K562 (cell line): ENCODE results near the gene OR5D16. TPM values are rescaled to one million over a fixed set of nuclear protein-coding genes. Genes with fewer than 3 reads are reported as not detected.

Source experiments
- ATAC-seq: fragments of 200-7000 bp; cut with Tn5 transposase; 3 replicates; pipeline ENCODE4 v1.9.1; 2020; ENCODE audit warnings: moderate library complexity
- BruUV-seq: library from RNA; stranded (reverse); fragments of 400-500 nt; replicated peaks from 2 replicates; lab custom pipeline; 2021; lab: Mats Ljungman, UMichigan
- CTCF ChIA-PET: fragments of 300-600 bp; formaldehyde crosslinking; extraction: SDS; loops from one replicate; lab custom pipeline; 2021; ENCODE audit warnings: low intra/inter-chr PET ratio; lab: Yijun Ruan, JAX
- POLR2A ChIA-PET: fragments of 300-600, 350-650 bp; sonication (Branson Sonifier 250); formaldehyde crosslinking; extraction: SDS; loops from one replicate; lab custom pipeline; 2021; ENCODE audit warnings: antibody characterized with exemption, inconsistent platforms; lab: Yijun Ruan, JAX
- DNase-seq, 4 experiments: peaks; one replicate each; pipeline versions ENCODE4 v3.0.0 to v3.0.0-alpha.2; 2011 to 2018; ENCODE audit warnings: low spot score in 3 of 4, mixed read lengths in 3 of 4; ENCODE audit errors: extremely low read depth in 1 of 4
- FAIRE-seq: peaks from 2 replicates; lab custom pipeline; 2011; peaks lifted over from hg19 to GRCh38; lab: Jason Lieb, UNC
- H2AFZ ChIP-seq: 2 replicates; pipeline ENCODE4 v1.6.0; 2011; ENCODE audit warnings: low read depth, low read length, control low read depth, inconsistent platforms
- H3K27ac ChIP-seq: fragments of 200-600 bp; 3 replicates; pipeline ENCODE4 v1.8.0; 2011; ENCODE audit warnings: low read depth, mild to moderate bottlenecking, control low read depth, inconsistent platforms, low read length, moderate library complexity, mixed read lengths; ENCODE audit errors: extremely low read depth
- H3K27me3 ChIP-seq, 2 experiments: fragments of 300-600 bp in 1 of 2; 2 replicates in 1 of 2; 3 replicates in 1 of 2; pipeline versions ENCODE4 v1.6.0 to v1.8.0; 2011; ENCODE audit warnings: inconsistent platforms in 2 of 2, low read length in 2 of 2, mild to moderate bottlenecking in 1 of 2, mixed read lengths in 1 of 2, moderate library complexity in 1 of 2; ENCODE audit not compliant: control insufficient read depth in 2 of 2, insufficient read depth in 2 of 2
- H3K36me3 ChIP-seq: fragments of 300-600 bp; 3 replicates; pipeline ENCODE4 v1.8.0; 2011; ENCODE audit warnings: mild to moderate bottlenecking, low read length, inconsistent platforms; ENCODE audit not compliant: control insufficient read depth, insufficient read depth
- H3K4me1 ChIP-seq, 2 experiments: fragments of 200-600 bp in 1 of 2; replicated peaks in 1 of 2; 2 replicates in 1 of 2; 3 replicates in 1 of 2; pipeline versions ENCODE4 v1.5.1 to v1.8.0; 2011; ENCODE audit warnings: inconsistent platforms in 2 of 2, low read length in 2 of 2, mild to moderate bottlenecking in 1 of 2, mixed read lengths in 1 of 2, moderate library complexity in 1 of 2; ENCODE audit not compliant: control insufficient read depth in 2 of 2, insufficient read depth in 2 of 2
- H3K4me2 ChIP-seq: 2 replicates; pipeline ENCODE4 v1.6.1; 2011; ENCODE audit warnings: low read length, control low read depth, inconsistent platforms, mixed read lengths; ENCODE audit not compliant: insufficient read depth
- H3K4me3 ChIP-seq: fragments of 200-600 bp; sonication (generic), shearing (Covaris generic); 2 replicates; pipeline ENCODE4 v1.5.1; 2016; ENCODE audit warnings: control low read depth, inconsistent platforms
- H3K79me2 ChIP-seq: fragments of 200-600 bp; 3 replicates; pipeline ENCODE4 v1.8.0; 2011; ENCODE audit warnings: low read length, inconsistent platforms; ENCODE audit not compliant: control insufficient read depth, insufficient read depth
- H3K9ac ChIP-seq, 2 experiments: 2 replicates each; pipeline versions ENCODE4 v1.6.0 to v1.6.1; 2011; ENCODE audit warnings: low read depth in 2 of 2, low read length in 2 of 2, control low read depth in 1 of 2, inconsistent platforms in 1 of 2, mild to moderate bottlenecking in 1 of 2, mixed read lengths in 1 of 2; ENCODE audit not compliant: insufficient read depth in 1 of 2
- H3K9me1 ChIP-seq: one replicate; pipeline ENCODE4 v1.6.0; 2011; ENCODE audit warnings: inconsistent platforms, mild to moderate bottlenecking, low read length, moderate library complexity; ENCODE audit not compliant: control insufficient read depth, insufficient read depth
- H3K9me3 ChIP-seq: replicated peaks from 2 replicates; pipeline ENCODE4 v1.5.1; 2011; ENCODE audit warnings: low read depth, low read length, inconsistent platforms; ENCODE audit not compliant: control insufficient read depth, insufficient read depth
- H4K20me1 ChIP-seq: replicated peaks from 2 replicates; pipeline ENCODE4 v1.6.1; 2011; ENCODE audit warnings: low read length, inconsistent platforms, mixed read lengths; ENCODE audit not compliant: control insufficient read depth, insufficient read depth
- CREB1 ChIP-seq, 2 experiments: sonication (generic) in 1 of 2; formaldehyde crosslinking in 1 of 2; IDR thresholded peaks; 2 replicates each; pipeline versions ENCODE4 v1.6.1 to v1.8.0; 2012 to 2022; ENCODE audit warnings: inconsistent platforms in 1 of 2, mild to moderate bottlenecking in 1 of 2, missing genetic modification reagents in 1 of 2, moderate library complexity in 1 of 2
- ESRRA ChIP-seq: fragments of 450-650 bp; IDR thresholded peaks from 2 replicates; pipeline ENCODE4 v1.6.1; 2014; ENCODE audit warnings: low read depth, mild to moderate bottlenecking, moderate library complexity, borderline replicate concordance
- HDGF ChIP-seq: fragments of 450-650 bp; IDR thresholded peaks from 2 replicates; pipeline ENCODE4 v1.6.1; 2016
- MAZ ChIP-seq, 2 experiments: fragments of 450-650 bp in 1 of 2; sonication (generic) in 1 of 2; formaldehyde crosslinking; IDR thresholded peaks in 1 of 2; conservative IDR thresholded peaks in 1 of 2; 2 replicates each; pipeline versions ENCODE4 v1.4.0 to v1.5.0; 2020; ENCODE audit warnings: mild to moderate bottlenecking in 1 of 2, missing genetic modification reagents in 1 of 2
- MECOM ChIP-seq: fragments of 250-450 bp; sonication (Bioruptor Pico); IDR thresholded peaks from 2 replicates; pipeline ENCODE4 v1.8.0; 2022; ENCODE audit warnings: inconsistent platforms
- MLX ChIP-seq, 2 experiments: fragments of 450-650 bp in 1 of 2; sonication (generic) in 1 of 2; formaldehyde crosslinking; conservative IDR thresholded peaks; 2 replicates each; pipeline versions ENCODE4 v1.4.0 to v1.8.1; 2020 to 2022; ENCODE audit warnings: mild to moderate bottlenecking in 1 of 2, missing genetic modification reagents in 1 of 2
- POU5F1 ChIP-seq: fragments of 150-350 bp; IDR thresholded peaks from 2 replicates; pipeline ENCODE4 v1.6.1; 2014; ENCODE audit warnings: borderline replicate concordance, low read length, low read depth, mild to moderate bottlenecking; ENCODE audit not compliant: partially characterized antibody
- WGBS: fragments of 100-300 bp; shearing (Covaris generic); methylation state at CpG from one replicate; pipeline ENCODE4 v1.1.6; 2016; ENCODE audit warnings: low coverage, mixed read lengths; ENCODE audit not compliant: insufficient coverage; ENCODE audit errors: missing lambda C conversion rate; 5-methylcytosine and 5-hydroxymethylcytosine counted together
- in situ Hi-C: fragments of 300-500 bp; cut with MboI; formaldehyde crosslinking; loops from 4 replicates; pipeline ENCODE4 v1.15.0; 2018; ENCODE audit warnings: inconsistent platforms, mixed read lengths
- intact Hi-C: fragments of 100-400 bp; cut with micrococcal nuclease; formaldehyde crosslinking; loops from 2 replicates; pipeline ENCODE4 v1.14.2; 2022
- polyA plus RNA-seq, 8 experiments: library from polyadenylated mRNA; depleted of rRNA in 4 of 8; stranded (reverse) in 5 of 8; unstranded in 3 of 8; fragments of >200 nt; fragmentation: Nextera tagmentation in 2 of 8; fragmentation: Illumina TruSeq in 1 of 8; extraction: Ambion mirVana in 2 of 8; extraction: Trizol in 1 of 8; gene quantifications; 2 replicates each; pipeline versions ENCODE4 v1.2.1 to v1.2.3, GENCODE V29; 2011 to 2014; ENCODE audit warnings: inconsistent platforms in 1 of 8, missing spikeins in 1 of 8
- total RNA-seq, 7 experiments: library from RNA; depleted of rRNA in 6 of 7; stranded (reverse); fragments of >200 nt in 6 of 7; fragmentation: Illumina TruSeq in 2 of 7; extraction: Trizol in 2 of 7; gene quantifications; 2 replicates each; pipeline versions ENCODE4 v1.2.1 to v1.2.3, GENCODE V29; 2011 to 2021; ENCODE audit warnings: low replicate concordance in 1 of 7
- TF ChIP-seq, protein P1 (sequence below): fragments of 450-650 bp; IDR thresholded peaks from 2 replicates; pipeline ENCODE4 v1.6.1; 2017; ENCODE audit warnings: antibody characterized with exemption, mild to moderate bottlenecking
- TF ChIP-seq, protein P2 (sequence below), 2 experiments: fragments of 450-650 bp; IDR thresholded peaks; 2 replicates each; pipeline ENCODE4 v1.6.1; 2018; ENCODE audit warnings: mild to moderate bottlenecking in 2 of 2, low read depth in 1 of 2; ENCODE audit not compliant: partially characterized antibody in 2 of 2
- TF ChIP-seq, protein P3 (sequence below): IDR thresholded peaks from 2 replicates; pipeline ENCODE4 v1.6.1; 2011; ENCODE audit warnings: borderline replicate concordance, low read depth, mild to moderate bottlenecking, moderate library complexity, low read length; ENCODE audit not compliant: insufficient read depth, poor library complexity, severe bottlenecking

OR5D16 gene
- total and polyA plus RNA-seq, 9 of the 15 experiments (the other 6 are each of a cell fraction or from before 2014, with no cell fraction given) = not detected

GRCh38 chr11:55811067-55811466 lies 27.5 kb upstream of the OR5D16 start, which contains the start of gene OR5L1:
Gene OR5L1, plus strand, starts transcription at chr11:55811367. Its CDS starts 100 bp downstream, at chr11:55811467.
- in situ Hi-C loops = no loop called here
- FAIRE-seq (no peak), DNase-seq (no peak), ATAC-seq (no peak)
- no peaks in the 10 kb centered on the region for H3K79me2 ChIP-seq
- no peak within 1 kb of the TSS for H3K4me2 ChIP-seq
- BruUV-seq = no TSS peak
- no peaks in the 10 kb centered on the region for H3K36me3 ChIP-seq
- ChIA-PET POLR2A (no interaction called here), CTCF (no interaction called here)
- no peaks in the 10 kb centered on the region for H3K9me3 ChIP-seq
- no peaks in the 10 kb centered on the region for H3K27me3 ChIP-seq
- no peak within 1 kb of the TSS for H3K4me3 ChIP-seq
- H2AFZ ChIP-seq = no peak within 1 kb of the TSS
- no peaks in the 10 kb centered on the region for H4K20me1 ChIP-seq
- no peaks in the 10 kb centered on the region for H3K4me1 ChIP-seq
- H3K9ac ChIP-seq = no peak within 1 kb of the TSS
- intact Hi-C loops = no loop called here
- WGBS = 0% methylated on average over 1 of the region's 1 CpG
- H3K27ac ChIP-seq = no peak within 1 kb of the TSS
- no peaks in the 10 kb centered on the region for H3K9me1 ChIP-seq
- no peak for TF ChIP-seq CREB1 (IDR thresholded peaks at IDR 0.05)
- no peak for TF ChIP-seq CREB1 (CRISPR knock-in tag; IDR thresholded peaks at IDR 0.05)
- TF ChIP-seq MECOM = no peak
- TF ChIP-seq, protein P1, sequence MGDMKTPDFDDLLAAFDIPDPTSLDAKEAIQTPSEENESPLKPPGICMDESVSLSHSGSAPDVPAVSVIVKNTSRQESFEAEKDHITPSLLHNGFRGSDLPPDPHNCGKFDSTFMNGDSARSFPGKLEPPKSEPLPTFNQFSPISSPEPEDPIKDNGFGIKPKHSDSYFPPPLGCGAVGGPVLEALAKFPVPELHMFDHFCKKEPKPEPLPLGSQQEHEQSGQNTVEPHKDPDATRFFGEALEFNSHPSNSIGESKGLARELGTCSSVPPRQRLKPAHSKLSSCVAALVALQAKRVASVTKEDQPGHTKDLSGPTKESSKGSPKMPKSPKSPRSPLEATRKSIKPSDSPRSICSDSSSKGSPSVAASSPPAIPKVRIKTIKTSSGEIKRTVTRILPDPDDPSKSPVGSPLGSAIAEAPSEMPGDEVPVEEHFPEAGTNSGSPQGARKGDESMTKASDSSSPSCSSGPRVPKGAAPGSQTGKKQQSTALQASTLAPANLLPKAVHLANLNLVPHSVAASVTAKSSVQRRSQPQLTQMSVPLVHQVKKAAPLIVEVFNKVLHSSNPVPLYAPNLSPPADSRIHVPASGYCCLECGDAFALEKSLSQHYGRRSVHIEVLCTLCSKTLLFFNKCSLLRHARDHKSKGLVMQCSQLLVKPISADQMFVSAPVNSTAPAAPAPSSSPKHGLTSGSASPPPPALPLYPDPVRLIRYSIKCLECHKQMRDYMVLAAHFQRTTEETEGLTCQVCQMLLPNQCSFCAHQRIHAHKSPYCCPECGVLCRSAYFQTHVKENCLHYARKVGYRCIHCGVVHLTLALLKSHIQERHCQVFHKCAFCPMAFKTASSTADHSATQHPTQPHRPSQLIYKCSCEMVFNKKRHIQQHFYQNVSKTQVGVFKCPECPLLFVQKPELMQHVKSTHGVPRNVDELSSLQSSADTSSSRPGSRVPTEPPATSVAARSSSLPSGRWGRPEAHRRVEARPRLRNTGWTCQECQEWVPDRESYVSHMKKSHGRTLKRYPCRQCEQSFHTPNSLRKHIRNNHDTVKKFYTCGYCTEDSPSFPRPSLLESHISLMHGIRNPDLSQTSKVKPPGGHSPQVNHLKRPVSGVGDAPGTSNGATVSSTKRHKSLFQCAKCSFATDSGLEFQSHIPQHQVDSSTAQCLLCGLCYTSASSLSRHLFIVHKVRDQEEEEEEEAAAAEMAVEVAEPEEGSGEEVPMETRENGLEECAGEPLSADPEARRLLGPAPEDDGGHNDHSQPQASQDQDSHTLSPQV = no peak
- TF ChIP-seq POU5F1 = no peak
- TF ChIP-seq MLX (CRISPR knock-in tag; conservative IDR thresholded peaks at IDR 0.05) = no peak
- TF ChIP-seq MAZ (CRISPR knock-in tag; conservative IDR thresholded peaks at IDR 0.05 in 1 of 2, IDR thresholded peaks at IDR 0.05 in 1 of 2) = no peak
- no peak for TF ChIP-seq HDGF
- TF ChIP-seq, protein P2, sequence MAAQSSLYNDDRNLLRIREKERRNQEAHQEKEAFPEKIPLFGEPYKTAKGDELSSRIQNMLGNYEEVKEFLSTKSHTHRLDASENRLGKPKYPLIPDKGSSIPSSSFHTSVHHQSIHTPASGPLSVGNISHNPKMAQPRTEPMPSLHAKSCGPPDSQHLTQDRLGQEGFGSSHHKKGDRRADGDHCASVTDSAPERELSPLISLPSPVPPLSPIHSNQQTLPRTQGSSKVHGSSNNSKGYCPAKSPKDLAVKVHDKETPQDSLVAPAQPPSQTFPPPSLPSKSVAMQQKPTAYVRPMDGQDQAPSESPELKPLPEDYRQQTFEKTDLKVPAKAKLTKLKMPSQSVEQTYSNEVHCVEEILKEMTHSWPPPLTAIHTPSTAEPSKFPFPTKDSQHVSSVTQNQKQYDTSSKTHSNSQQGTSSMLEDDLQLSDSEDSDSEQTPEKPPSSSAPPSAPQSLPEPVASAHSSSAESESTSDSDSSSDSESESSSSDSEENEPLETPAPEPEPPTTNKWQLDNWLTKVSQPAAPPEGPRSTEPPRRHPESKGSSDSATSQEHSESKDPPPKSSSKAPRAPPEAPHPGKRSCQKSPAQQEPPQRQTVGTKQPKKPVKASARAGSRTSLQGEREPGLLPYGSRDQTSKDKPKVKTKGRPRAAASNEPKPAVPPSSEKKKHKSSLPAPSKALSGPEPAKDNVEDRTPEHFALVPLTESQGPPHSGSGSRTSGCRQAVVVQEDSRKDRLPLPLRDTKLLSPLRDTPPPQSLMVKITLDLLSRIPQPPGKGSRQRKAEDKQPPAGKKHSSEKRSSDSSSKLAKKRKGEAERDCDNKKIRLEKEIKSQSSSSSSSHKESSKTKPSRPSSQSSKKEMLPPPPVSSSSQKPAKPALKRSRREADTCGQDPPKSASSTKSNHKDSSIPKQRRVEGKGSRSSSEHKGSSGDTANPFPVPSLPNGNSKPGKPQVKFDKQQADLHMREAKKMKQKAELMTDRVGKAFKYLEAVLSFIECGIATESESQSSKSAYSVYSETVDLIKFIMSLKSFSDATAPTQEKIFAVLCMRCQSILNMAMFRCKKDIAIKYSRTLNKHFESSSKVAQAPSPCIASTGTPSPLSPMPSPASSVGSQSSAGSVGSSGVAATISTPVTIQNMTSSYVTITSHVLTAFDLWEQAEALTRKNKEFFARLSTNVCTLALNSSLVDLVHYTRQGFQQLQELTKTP (IDR thresholded peaks at IDR 0.05; ENCODE audit: low read depth in 1 of 2, partially characterized antibody in 2 of 2) = no peak
- TF ChIP-seq, protein P3, sequence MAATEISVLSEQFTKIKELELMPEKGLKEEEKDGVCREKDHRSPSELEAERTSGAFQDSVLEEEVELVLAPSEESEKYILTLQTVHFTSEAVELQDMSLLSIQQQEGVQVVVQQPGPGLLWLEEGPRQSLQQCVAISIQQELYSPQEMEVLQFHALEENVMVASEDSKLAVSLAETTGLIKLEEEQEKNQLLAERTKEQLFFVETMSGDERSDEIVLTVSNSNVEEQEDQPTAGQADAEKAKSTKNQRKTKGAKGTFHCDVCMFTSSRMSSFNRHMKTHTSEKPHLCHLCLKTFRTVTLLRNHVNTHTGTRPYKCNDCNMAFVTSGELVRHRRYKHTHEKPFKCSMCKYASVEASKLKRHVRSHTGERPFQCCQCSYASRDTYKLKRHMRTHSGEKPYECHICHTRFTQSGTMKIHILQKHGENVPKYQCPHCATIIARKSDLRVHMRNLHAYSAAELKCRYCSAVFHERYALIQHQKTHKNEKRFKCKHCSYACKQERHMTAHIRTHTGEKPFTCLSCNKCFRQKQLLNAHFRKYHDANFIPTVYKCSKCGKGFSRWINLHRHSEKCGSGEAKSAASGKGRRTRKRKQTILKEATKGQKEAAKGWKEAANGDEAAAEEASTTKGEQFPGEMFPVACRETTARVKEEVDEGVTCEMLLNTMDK = no peak
- TF ChIP-seq ESRRA = no peak
